Gastrocnemius medialis (tissue), 4 donors: ENCODE measurements around the gene MTCH2.

Experiments used
- POLR2A ChIP-seq, 2 donors: fragments of 450-650 bp; IDR thresholded peaks; one replicate each; pipeline ENCODE4 v1.6.1; 2017; ENCODE audit warnings: antibody characterized with exemption in 2 of 2, mild to moderate bottlenecking in 2 of 2, moderate library complexity in 2 of 2
- TF ChIP-seq, protein P1 (sequence below), 5 experiments: fragments of 450-650 bp in 3 of 5; fragments of 200-600 bp in 2 of 5; sonication (generic) in 2 of 5; IDR thresholded peaks in 4 of 5; conservative IDR thresholded peaks in 1 of 5; 1 replicate in 4 of 5; 2 replicates in 1 of 5; pipeline ENCODE4 v1.5.1; 2016 to 2019; ENCODE audit warnings: antibody characterized with exemption in 5 of 5, mild to moderate bottlenecking in 3 of 5, moderate library complexity in 3 of 5

DNA sequence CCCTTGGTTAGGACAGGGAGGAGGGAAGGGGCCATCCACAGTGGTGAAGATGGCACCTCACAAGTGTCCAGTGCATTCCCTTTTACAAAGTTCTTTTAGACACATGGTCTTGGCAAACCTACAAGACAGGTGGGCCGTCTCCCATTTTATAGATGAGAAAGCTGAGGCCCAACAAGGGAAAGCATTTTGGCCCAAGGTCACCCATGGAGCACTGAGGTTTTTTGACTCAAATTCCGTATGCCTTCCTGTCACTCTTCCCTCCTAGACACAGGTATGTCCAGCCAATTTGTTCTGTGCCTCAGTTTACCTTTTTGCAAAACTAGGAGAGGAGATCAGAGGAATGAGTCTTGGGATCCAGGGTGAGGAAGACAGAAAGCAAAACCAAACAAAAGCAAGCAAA lies 49.4 kb downstream of the MTCH2 start:
- TF ChIP-seq, protein P1, sequence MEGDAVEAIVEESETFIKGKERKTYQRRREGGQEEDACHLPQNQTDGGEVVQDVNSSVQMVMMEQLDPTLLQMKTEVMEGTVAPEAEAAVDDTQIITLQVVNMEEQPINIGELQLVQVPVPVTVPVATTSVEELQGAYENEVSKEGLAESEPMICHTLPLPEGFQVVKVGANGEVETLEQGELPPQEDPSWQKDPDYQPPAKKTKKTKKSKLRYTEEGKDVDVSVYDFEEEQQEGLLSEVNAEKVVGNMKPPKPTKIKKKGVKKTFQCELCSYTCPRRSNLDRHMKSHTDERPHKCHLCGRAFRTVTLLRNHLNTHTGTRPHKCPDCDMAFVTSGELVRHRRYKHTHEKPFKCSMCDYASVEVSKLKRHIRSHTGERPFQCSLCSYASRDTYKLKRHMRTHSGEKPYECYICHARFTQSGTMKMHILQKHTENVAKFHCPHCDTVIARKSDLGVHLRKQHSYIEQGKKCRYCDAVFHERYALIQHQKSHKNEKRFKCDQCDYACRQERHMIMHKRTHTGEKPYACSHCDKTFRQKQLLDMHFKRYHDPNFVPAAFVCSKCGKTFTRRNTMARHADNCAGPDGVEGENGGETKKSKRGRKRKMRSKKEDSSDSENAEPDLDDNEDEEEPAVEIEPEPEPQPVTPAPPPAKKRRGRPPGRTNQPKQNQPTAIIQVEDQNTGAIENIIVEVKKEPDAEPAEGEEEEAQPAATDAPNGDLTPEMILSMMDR (IDR thresholded peaks at IDR 0.05 in 4 of 5, conservative IDR thresholded peaks at IDR 0.05 in 1 of 5), result no peak
- no peak for TF ChIP-seq POLR2A (IDR thresholded peaks at IDR 0.05)
